Aorta (tissue), 5 donors: ENCODE results near the gene LGI4. TPM values are rescaled to one million over a fixed set of nuclear protein-coding genes. Genes with fewer than 3 reads are reported as not detected.
A peak's percentile ranks its signal among the peaks of the same experiment; 100 is the strongest.

Source experiments
- ATAC-seq: fragments of 200-7000 bp; cut with Tn5 transposase; one replicate; pipeline ENCODE4 v1.9.1; 2022; ENCODE audit warnings: moderate library complexity; ENCODE audit not compliant: low FRiP score
- DNase-seq, 2 donors: peaks; one replicate each; pipeline ENCODE4 v3.0.0-alpha.2; 2020
- H3K27ac ChIP-seq, 2 donors: one replicate each; pipeline ENCODE4 v1.5.1; 2013; ENCODE audit warnings: low read length in 2 of 2, mild to moderate bottlenecking in 2 of 2, moderate library complexity in 2 of 2, control low read depth in 1 of 2, inconsistent platforms in 1 of 2, low read depth in 1 of 2
- H3K27me3 ChIP-seq, 2 donors: one replicate each; pipeline ENCODE4 v1.6.1; 2013; ENCODE audit warnings: control low read depth in 1 of 2, low read length in 1 of 2, mild to moderate bottlenecking in 1 of 2, moderate library complexity in 1 of 2; ENCODE audit not compliant: insufficient read depth in 2 of 2, control insufficient read depth in 1 of 2
- H3K36me3 ChIP-seq, 2 donors: one replicate each; pipeline ENCODE4 v1.6.1; 2013; ENCODE audit warnings: control low read depth in 1 of 2, low read length in 1 of 2, mild to moderate bottlenecking in 1 of 2; ENCODE audit not compliant: insufficient read depth in 2 of 2, control insufficient read depth in 1 of 2
- H3K4me1 ChIP-seq, 2 donors: one replicate each; pipeline ENCODE4 v1.6.1; 2013; ENCODE audit warnings: low read length in 2 of 2, control low read depth in 1 of 2, mild to moderate bottlenecking in 1 of 2, moderate library complexity in 1 of 2; ENCODE audit not compliant: insufficient read depth in 2 of 2, control insufficient read depth in 1 of 2
- H3K4me3 ChIP-seq, 2 donors: one replicate each; pipeline ENCODE4 v1.5.1; 2013; ENCODE audit warnings: low read length in 2 of 2, control low read depth in 1 of 2, mild to moderate bottlenecking in 1 of 2
- H3K9me3 ChIP-seq: one replicate; pipeline ENCODE4 v1.6.1; 2013; ENCODE audit warnings: mild to moderate bottlenecking, low read length; ENCODE audit not compliant: control insufficient read depth
- WGBS, 2 donors: extraction: QIAGEN DNeasy Blood & Tissue Kit; methylation state at CpG; one replicate each; pipeline ENCODE4 v1.1.7; 2013; 5-methylcytosine and 5-hydroxymethylcytosine counted together
- intact Hi-C, 2 donors: fragments of 100-400 bp; cut with DNase I; formaldehyde crosslinking; loops; one replicate each; pipeline versions ENCODE4 v1.14.2 to v1.15.0; 2022
- polyA plus RNA-seq, 2 donors: library from polyadenylated mRNA; stranded (reverse); fragments of 200-250 nt; gene quantifications; one replicate each; pipeline ENCODE4 v1.2.3, GENCODE V29; 2013
- total RNA-seq, 2 donors: library from RNA; stranded (reverse); fragmentation: NEBNext Ultra II Directional; extraction: Animal tissue kit (Norgen Biotek cat#: 25700); gene quantifications; one replicate each; pipeline ENCODE4 v1.2.1, GENCODE V29; 2021
- donor health status: healthy with polysubstance abuse.
- donor health status: Bipolar disorder and iron deficiency.
- donor health status: DM: no; HTN: no; CAD: no.
- donor health status: DM: no; HTN: no; CAD: no.
- donor health status: DM: yes; HTN: yes; CAD: no.

LGI4 gene
- total and polyA plus RNA-seq, 4 donors = 5.1 to 17.5 (median 16.2) TPM

DNA sequence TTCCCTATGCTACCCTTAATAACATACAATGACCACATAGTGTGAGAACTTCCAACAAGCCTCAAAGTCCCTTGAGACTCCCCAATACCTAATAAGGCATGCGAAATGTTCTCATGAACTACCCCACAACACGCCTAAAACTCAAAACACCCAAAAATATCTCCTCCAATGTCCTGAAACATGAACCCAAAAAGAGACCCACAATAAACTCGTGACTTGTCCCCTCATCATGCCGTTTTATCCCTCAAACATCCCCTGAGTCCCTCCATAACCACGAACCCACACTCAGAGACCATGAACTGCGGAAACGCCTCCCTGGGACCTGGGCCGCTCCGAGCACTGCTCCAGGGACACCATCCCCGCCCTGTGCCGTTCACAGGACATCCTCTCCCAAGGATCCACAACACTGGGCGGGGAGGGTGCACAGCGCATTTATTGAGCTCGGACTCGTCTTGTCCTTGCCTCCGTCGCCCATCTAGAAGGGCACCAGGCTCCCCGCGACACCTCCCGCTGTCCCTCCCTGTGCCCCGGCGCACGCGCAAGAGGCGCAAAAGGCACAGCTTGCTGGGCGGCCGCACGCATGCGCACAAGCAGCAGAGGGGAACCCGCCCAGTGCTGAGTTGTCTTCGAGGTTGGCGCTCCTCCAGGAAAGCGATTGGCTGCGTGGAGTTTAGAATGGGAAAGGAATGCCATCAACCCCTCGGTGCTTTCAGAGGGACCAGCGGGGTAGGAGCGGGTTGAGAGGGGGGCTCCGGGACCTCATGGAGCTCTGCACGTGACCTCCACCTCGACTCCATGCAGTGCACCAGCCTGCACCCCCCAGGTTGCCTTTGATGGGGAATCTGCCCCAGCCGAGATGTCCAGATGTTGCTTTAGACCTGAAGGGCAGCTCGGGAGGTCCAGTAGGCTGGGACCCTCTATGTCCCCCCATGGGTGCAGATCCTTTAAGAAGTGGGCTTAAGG is 10.5 kb downstream of the LGI4 start:
- Histone ChIP-seq H3K4me3 (peak overlapping the region; percentile 7 to 33), H3K27me3 (no peaks in the 10 kb centered on the region), H3K4me1 (no peaks in the 10 kb centered on the region), H3K27ac (peak overlapping the region in 1 of 2 donors; percentile 87), H3K36me3 (no peaks in the 10 kb centered on the region), H3K9me3 (no peaks in the 10 kb centered on the region)
- DNase-seq (peak; percentile 97 to 98), ATAC-seq (peak; percentile 95)
- 2 to 3% methylated on average over 42 of the region's 42 CpGs for WGBS, 2 donors
- intact Hi-C loops = no loop called here

DNA sequence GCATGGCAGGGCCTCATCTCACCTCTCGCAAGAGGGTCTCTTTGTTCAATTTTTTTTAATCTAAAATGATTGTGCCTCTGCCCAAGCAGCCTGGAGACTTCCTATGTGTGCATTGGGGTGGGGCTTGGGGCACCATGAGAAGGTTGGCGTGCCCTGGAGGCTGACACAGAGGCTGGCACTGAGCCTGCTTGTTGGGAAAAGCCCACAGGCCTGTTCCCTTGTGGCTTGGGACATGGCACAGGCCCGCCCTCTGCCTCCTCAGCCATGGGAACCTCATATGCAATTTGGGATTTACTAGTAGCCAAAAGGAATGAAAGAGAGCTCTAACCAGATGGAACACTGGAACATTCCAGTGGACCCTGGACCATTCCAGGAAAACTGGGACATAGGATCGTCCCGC is 11.3 kb downstream of the LGI4 start:
- H3K9me3 ChIP-seq = no peaks in the 10 kb centered on the region
- DNase-seq (peak; percentile 88 to 94), ATAC-seq (peak; percentile 61)
- H3K27me3 ChIP-seq = no peaks in the 10 kb centered on the region
- WGBS, 2 donors = 9 to 11% methylated on average over 5 of the region's 5 CpGs
- no peak overlapping the region for H3K4me3 ChIP-seq
- H3K4me1 ChIP-seq = no peaks in the 10 kb centered on the region
- peak overlapping the region in 1 of 2 donors; percentile 28 for H3K27ac ChIP-seq
- intact Hi-C loops = no loop called here
- no peaks in the 10 kb centered on the region for H3K36me3 ChIP-seq

DNA sequence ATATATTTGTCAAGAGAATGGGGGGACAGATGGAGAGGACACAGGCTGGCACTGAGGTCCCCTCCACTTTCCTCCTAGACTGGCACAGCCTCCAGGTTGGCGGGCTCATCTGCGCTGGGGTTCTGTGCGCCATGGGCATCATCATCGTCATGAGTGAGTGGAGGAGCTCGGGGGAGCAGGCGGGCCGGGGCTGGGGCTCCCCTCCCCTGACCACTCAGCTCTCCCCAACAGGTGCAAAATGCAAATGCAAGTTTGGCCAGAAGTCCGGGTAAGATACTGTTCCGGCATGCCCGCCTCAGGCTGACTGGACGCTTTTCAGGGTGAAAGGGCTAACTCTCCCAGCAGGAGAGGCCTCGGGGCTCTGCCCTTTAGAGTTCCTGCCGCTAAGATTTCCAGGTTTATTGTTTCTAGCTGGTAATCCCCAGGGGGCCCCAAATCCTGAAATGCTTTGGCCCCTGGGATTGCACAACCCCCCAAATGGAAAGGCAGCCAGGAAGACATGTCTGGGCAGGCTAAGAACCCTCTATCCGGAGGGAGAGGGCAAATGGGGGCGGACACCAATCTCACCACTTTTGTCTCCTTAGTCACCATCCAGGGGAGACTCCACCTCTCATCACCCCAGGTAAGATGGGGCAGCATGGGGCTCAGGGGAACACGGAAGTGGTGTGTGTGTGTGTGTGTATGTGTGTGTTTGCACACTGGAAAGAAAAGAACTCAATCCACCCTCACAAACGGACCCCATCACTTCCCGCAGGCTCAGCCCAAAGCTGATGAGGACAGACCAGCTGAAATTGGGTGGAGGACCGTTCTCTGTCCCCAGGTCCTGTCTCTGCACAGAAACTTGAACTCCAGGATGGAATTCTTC is 11.9 kb downstream of the LGI4 start:
- WGBS, 2 donors = 72 to 77% methylated on average over 19 of the region's 19 CpGs
- H3K36me3 ChIP-seq = no peaks in the 10 kb centered on the region
- H3K27ac ChIP-seq = peak overlapping the region in 1 of 2 donors; percentile 28
- intact Hi-C loops = no loop called here
- H3K4me1 ChIP-seq = no peaks in the 10 kb centered on the region
- no peaks in the 10 kb centered on the region for H3K9me3 ChIP-seq
- ATAC-seq = no peak
- H3K27me3 ChIP-seq = no peaks in the 10 kb centered on the region
- H3K4me3 ChIP-seq = no peak overlapping the region
- no peak for DNase-seq

DNA sequence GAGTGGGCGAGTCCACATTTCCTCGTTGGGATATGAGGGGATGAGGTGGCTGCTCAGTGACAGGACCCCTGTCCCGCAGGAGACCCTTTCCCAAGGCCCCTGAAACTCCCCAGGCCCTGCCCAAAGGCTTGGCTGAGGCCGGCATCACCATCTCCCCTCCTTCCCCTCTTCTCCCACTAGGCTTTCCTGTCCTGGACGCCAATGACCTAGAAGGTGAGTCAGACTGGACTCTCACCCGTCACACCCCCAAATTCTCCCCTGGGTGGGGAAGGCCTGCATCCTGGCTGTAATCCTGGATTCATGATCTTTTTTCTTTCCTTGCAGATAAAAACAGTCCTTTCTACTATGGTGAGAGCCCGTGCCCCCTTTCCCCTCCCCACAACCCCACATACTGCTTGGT is 14.0 kb downstream of the LGI4 start:
- Histone ChIP-seq H3K4me3 (no peak overlapping the region), H3K36me3 (no peaks in the 10 kb centered on the region), H3K9me3 (no peaks in the 10 kb centered on the region), H3K27ac (no peak overlapping the region), H3K4me1 (no peaks in the 10 kb centered on the region), H3K27me3 (no peaks in the 10 kb centered on the region)
- WGBS, 2 donors = 79 to 86% methylated on average over 6 to 7 of the region's 7 CpGs
- ATAC-seq (no peak), DNase-seq (no peak)
- intact Hi-C loops = no loop called here

DNA sequence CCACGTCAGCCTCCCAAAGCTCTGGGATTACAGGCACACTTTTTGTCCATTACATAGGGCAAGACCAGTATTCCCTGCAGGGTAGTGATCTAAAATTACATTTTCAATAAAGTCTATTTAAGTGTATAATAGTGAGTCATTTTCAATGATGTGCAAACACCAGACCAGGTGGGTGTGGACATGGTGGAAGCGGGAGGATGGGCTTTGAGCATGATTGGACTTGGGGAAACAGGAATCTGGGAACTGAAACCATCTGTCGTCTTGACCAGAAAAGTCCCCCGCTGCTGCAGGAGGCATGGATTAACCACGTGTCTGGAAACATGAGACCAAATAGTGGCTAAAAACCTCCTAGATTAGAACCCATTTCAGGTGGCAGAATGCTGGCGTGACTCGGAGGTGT is 14.4 kb downstream of the LGI4 start:
- no peak overlapping the region for H3K27ac ChIP-seq
- 79% methylated on average over 7 of the region's 7 CpGs for WGBS, 2 donors
- intact Hi-C loops = no loop called here

DNA sequence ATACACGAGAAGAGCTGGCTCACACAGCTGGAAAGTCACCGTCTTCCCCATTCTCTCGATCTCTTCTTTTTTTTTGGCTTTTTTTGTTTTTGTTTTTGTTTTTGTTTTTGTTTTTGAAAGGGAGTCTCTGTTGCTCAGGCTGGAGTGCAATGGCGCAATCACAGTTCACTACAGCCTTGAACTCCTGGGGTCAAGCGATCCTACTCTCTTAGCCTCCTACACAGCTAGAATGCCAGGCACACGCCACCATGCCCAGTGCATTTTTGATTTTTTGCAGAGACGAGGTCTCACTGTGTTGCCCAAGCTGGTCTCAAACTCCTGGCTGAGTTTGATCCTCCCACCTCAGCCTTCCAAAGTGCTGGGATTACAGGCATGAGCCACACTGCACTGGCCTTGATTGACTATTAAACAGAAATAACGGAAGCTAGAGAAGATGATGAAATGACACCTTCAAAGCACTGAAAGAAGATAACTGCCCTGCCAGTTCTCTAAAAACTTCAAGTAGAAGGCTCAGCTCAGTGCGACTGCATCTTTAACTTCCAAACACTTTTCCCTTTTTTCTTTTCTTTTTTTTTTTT is 15.2 kb downstream of the LGI4 start:
- no peak for ATAC-seq
- H3K36me3 ChIP-seq = no peaks in the 10 kb centered on the region
- no peaks in the 10 kb centered on the region for H3K4me1 ChIP-seq
- H3K4me3 ChIP-seq = no peak overlapping the region
- H3K27ac ChIP-seq = no peak overlapping the region
- H3K9me3 ChIP-seq = no peaks in the 10 kb centered on the region
- H3K27me3 ChIP-seq = no peaks in the 10 kb centered on the region
- no peak for DNase-seq
- intact Hi-C loops = no loop called here
- 88 to 89% methylated on average over 9 of the region's 9 CpGs for WGBS, 2 donors

More for the DNA sequence above, 14.4 kb downstream of the LGI4 start:
- Histone ChIP-seq H3K4me1 (no peaks in the 10 kb centered on the region), H3K36me3 (no peaks in the 10 kb centered on the region), H3K4me3 (no peak overlapping the region), H3K27me3 (no peaks in the 10 kb centered on the region), H3K9me3 (no peaks in the 10 kb centered on the region)
- ATAC-seq (no peak), DNase-seq (no peak)

DNA sequence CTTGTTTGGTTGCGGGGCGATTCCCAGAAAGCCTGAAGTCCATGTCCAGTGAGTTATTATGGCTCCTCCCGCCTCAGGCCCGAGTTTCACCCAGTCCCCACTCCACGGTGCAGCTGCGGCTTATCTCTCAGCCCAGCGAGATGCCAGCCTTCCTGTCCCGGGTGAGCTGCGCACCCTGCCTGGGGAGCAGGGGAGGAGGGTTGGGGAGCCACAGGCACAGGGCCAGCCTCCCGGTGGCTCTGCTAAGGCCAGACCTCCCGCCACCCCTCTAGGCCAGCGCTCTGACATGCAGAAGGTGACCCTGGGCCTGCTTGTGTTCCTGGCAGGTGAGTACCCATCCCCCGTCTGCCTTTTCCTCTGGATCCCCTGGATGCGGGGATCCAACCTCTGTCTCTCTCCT is 15.8 kb downstream of the LGI4 start:
- Histone ChIP-seq H3K27ac (no peak overlapping the region), H3K9me3 (no peaks in the 10 kb centered on the region), H3K36me3 (no peaks in the 10 kb centered on the region), H3K4me1 (no peaks in the 10 kb centered on the region), H3K4me3 (no peak overlapping the region), H3K27me3 (no peaks in the 10 kb centered on the region)
- intact Hi-C loops = no loop called here
- DNase-seq (peak in 1 of 2 donors; percentile 45), ATAC-seq (no peak)
- 85% methylated on average over 14 of the region's 14 CpGs for WGBS, 2 donors

DNA sequence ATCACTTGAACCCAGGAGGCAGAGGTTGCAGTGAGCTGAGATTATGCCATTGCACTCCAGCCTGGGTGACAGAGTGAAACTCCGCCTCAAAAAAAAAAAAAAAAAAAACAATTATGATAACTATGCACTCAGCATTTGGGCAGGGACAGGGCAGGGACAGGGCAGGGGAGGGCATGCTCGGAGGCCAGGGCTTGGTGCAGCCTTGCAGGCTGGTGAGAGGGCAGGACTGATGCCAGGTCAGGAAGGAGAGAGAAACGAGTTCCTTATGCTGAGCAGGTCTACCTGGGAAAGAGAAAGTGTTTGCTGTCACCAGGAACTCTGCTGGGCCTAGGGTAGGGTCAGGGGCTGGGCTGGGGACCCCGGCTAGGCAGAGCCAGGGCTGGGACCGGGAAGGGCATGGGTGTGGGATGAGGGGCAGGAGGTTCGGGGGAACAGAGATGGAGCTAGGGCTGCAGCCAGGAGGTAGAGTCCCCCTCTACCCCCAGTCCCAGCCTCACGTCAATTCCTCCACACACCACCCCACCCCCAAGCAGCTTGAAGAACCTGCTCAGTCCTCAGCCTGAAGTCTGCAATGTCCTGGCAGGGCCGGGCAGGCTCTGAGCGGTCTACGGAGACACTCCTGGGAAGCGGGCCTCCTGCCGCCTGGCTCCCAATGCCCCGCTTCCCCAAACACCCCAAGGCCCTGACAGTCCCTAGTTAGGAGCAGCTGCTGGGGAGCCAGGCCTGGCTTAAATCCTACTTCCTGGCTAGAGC is 16.4 kb downstream of the LGI4 start:
- H3K36me3 ChIP-seq = no peaks in the 10 kb centered on the region
- no peaks in the 10 kb centered on the region for H3K27me3 ChIP-seq
- no peaks in the 10 kb centered on the region for H3K9me3 ChIP-seq
- no peak overlapping the region for H3K27ac ChIP-seq
- ATAC-seq (no peak), DNase-seq (peak in 1 of 2 donors; percentile 20)
- intact Hi-C loops = no loop called here
- H3K4me3 ChIP-seq = no peak overlapping the region
- H3K4me1 ChIP-seq = no peaks in the 10 kb centered on the region
- WGBS, 2 donors = 88 to 91% methylated on average over 12 to 13 of the region's 13 CpGs
